HCT116 (cell line): ENCODE measurements around the gene TMEM203. TPM values are rescaled to one million over a fixed set of nuclear protein-coding genes. Genes with fewer than 3 reads are reported as not detected.

Source experiments
- ATAC-seq: fragments of 200-7000 bp; cut with Tn5 transposase; 2 replicates; pipeline ENCODE4 v1.9.1; 2020; ENCODE audit warnings: mild to moderate bottlenecking, moderate library complexity
- BruUV-seq: library from RNA; stranded (reverse); fragments of 400-500 nt; replicated peaks from 2 replicates; lab custom pipeline; 2021; lab: Mats Ljungman, UMichigan
- CTCF ChIA-PET: fragments of 300-600 bp; sonication (Branson Sonifier 250); formaldehyde crosslinking; loops from one replicate; lab custom pipeline; 2021; ENCODE audit warnings: antibody characterized with exemption; lab: Charles Lee
- POLR2A ChIA-PET: fragments of 300-600, 350-600 bp; sonication (Branson Sonifier 250); formaldehyde crosslinking; loops from one replicate; lab custom pipeline; 2021; ENCODE audit warnings: antibody characterized with exemption; lab: Charles Lee
- RAD21 ChIA-PET, 2 experiments: fragments of 300-600 bp; sonication (Branson Sonifier 250); formaldehyde crosslinking; loops; one replicate each; lab custom pipeline; 2023; ENCODE audit warnings: low total read pairs in 2 of 2; ENCODE audit not compliant: uncharacterized antibody in 2 of 2, unreplicated experiment in 2 of 2, low non-redundant PET in 1 of 2; lab: Charles Lee
- DNase-seq: peaks from one replicate; pipeline ENCODE4 v3.0.0-alpha.2; 2010; ENCODE audit warnings: low read depth, low spot score
- H2AFZ ChIP-seq: fragments of 200-600 bp; shearing (Covaris generic), sonication (generic); 2 replicates; pipeline ENCODE4 v1.6.1; 2017; ENCODE audit warnings: low read depth, mixed run types, mixed read lengths, antibody characterized with exemption, low read length; ENCODE audit not compliant: poor library complexity, severe bottlenecking
- H3K27ac ChIP-seq: 2 replicates; pipeline ENCODE4 v1.5.1; 2012; ENCODE audit warnings: low read depth, low read length
- H3K27me3 ChIP-seq: fragments of 200-600 bp; sonication (generic); 2 replicates; pipeline ENCODE4 v1.6.1; 2016; ENCODE audit warnings: mixed run types, low read length, mixed read lengths; ENCODE audit not compliant: insufficient read depth
- H3K36me3 ChIP-seq, 2 experiments: fragments of 200-500 bp in 1 of 2; fragments of 200-600 bp in 1 of 2; sonication (Bioruptor generic) in 1 of 2; sonication (generic) in 1 of 2; 2 replicates each; pipeline versions ENCODE4 v1.5.1 to v1.6.1; 2014 to 2016; ENCODE audit warnings: low read length in 2 of 2, inconsistent platforms in 1 of 2, mixed read lengths in 1 of 2, mixed run types in 1 of 2; ENCODE audit not compliant: insufficient read depth in 2 of 2, control insufficient read depth in 1 of 2
- H3K4me1 ChIP-seq, 2 experiments: fragments of 200-600 bp in 1 of 2; sonication (generic) in 1 of 2; 2 replicates each; pipeline versions ENCODE4 v1.5.1 to v1.6.1; 2012 to 2017; ENCODE audit warnings: low read length in 2 of 2, inconsistent platforms in 1 of 2, mild to moderate bottlenecking in 1 of 2, mixed read lengths in 1 of 2, mixed run types in 1 of 2, moderate library complexity in 1 of 2; ENCODE audit not compliant: insufficient read depth in 2 of 2, control insufficient read depth in 1 of 2
- H3K4me2 ChIP-seq: fragments of 200-600 bp; sonication (generic); 2 replicates; pipeline ENCODE4 v1.6.1; 2017; ENCODE audit warnings: mixed run types, low read length, mixed read lengths
- H3K4me3 ChIP-seq, 2 experiments: fragments of 200-600 bp in 1 of 2; sonication (generic) in 1 of 2; replicated peaks in 1 of 2; 2 replicates each; pipeline ENCODE4 v1.5.1; 2011 to 2016; ENCODE audit warnings: low read length in 2 of 2, control low read depth in 1 of 2, low read depth in 1 of 2, mild to moderate bottlenecking in 1 of 2, mixed read lengths in 1 of 2, mixed run types in 1 of 2
- H3K79me2 ChIP-seq: fragments of 200-600 bp; sonication (generic); 2 replicates; pipeline ENCODE4 v1.6.1; 2017; ENCODE audit warnings: mild to moderate bottlenecking, mixed run types, low read length, moderate library complexity, mixed read lengths; ENCODE audit not compliant: insufficient read depth
- H3K9ac ChIP-seq: fragments of 200-600 bp; sonication (generic); 2 replicates; pipeline ENCODE4 v1.6.1; 2016; ENCODE audit warnings: low read length, mixed read lengths
- H3K9me2 ChIP-seq: fragments of 200-600 bp; sonication (generic), shearing (Covaris generic); 2 replicates; pipeline ENCODE4 v1.6.1; 2017; ENCODE audit warnings: mixed run types, mild to moderate bottlenecking, moderate library complexity; ENCODE audit not compliant: insufficient read depth
- H3K9me3 ChIP-seq, 2 experiments: fragments of 200-500 bp in 1 of 2; fragments of 200-600 bp in 1 of 2; sonication (Bioruptor generic) in 1 of 2; sonication (generic) in 1 of 2; 2 replicates each; pipeline ENCODE4 v1.6.1; 2014 to 2017; ENCODE audit warnings: low read length in 2 of 2, mixed read lengths in 2 of 2, inconsistent platforms in 1 of 2, low read depth in 1 of 2, mild to moderate bottlenecking in 1 of 2, mixed run types in 1 of 2, moderate library complexity in 1 of 2; ENCODE audit not compliant: control insufficient read depth in 1 of 2, insufficient read depth in 1 of 2
- H4K20me1 ChIP-seq: fragments of 200-600 bp; sonication (generic), shearing (Covaris generic); 2 replicates; pipeline ENCODE4 v1.6.1; 2017; ENCODE audit warnings: mixed run types, mild to moderate bottlenecking, moderate library complexity; ENCODE audit not compliant: insufficient read depth
- ATF3 ChIP-seq: IDR thresholded peaks from 2 replicates; pipeline ENCODE4 v1.6.1; 2012
- CEBPB ChIP-seq: IDR thresholded peaks from 2 replicates; pipeline ENCODE4 v1.6.1; 2012; ENCODE audit warnings: low read depth
- EGR1 ChIP-seq: IDR thresholded peaks from 2 replicates; pipeline ENCODE4 v1.6.1; 2012; ENCODE audit warnings: low read depth
- ELF1 ChIP-seq: IDR thresholded peaks from 2 replicates; pipeline ENCODE4 v1.6.1; 2012; ENCODE audit warnings: low read depth, borderline replicate concordance
- EZH2 ChIP-seq: fragments of 200-600 bp; sonication (generic); IDR thresholded peaks from 2 replicates; pipeline ENCODE4 v1.6.1; 2017; ENCODE audit warnings: antibody characterized with exemption, mixed run types
- FOSL1 ChIP-seq: IDR thresholded peaks from 2 replicates; pipeline ENCODE4 v1.6.1; 2012; ENCODE audit warnings: low read depth
- POLR2AphosphoS5 ChIP-seq: IDR thresholded peaks from 2 replicates; pipeline ENCODE4 v1.6.1; 2011; ENCODE audit warnings: mild to moderate bottlenecking, low read depth, low read length, moderate library complexity
- RAD21 ChIP-seq: IDR thresholded peaks from 2 replicates; pipeline ENCODE4 v1.6.1; 2012; ENCODE audit warnings: low read depth, mild to moderate bottlenecking
- REST ChIP-seq: IDR thresholded peaks from 2 replicates; pipeline ENCODE4 v1.6.1; 2012; ENCODE audit warnings: low read depth
- SRF ChIP-seq: IDR thresholded peaks from 2 replicates; pipeline ENCODE4 v1.6.1; 2012; ENCODE audit warnings: low read depth
- ZFX ChIP-seq: fragments of 450-650 bp; IDR thresholded peaks from 2 replicates; pipeline ENCODE4 v1.6.1; 2017
- intact Hi-C: fragments of 100-400 bp; cut with micrococcal nuclease; formaldehyde crosslinking; loops from 2 replicates; pipeline ENCODE4 v1.10.0; 2022
- total RNA-seq: library from RNA; stranded (reverse); gene quantifications from one replicate; pipeline ENCODE4 v1.2.1, GENCODE V29; 2021; ENCODE audit not compliant: unreplicated experiment
- TF ChIP-seq, protein P1 (sequence below): IDR thresholded peaks from 2 replicates; pipeline ENCODE4 v1.6.1; 2012
- TF ChIP-seq, protein P2 (sequence below), 3 experiments: fragments of 200-600 bp in 1 of 3; sonication (generic) in 1 of 3; IDR thresholded peaks in 2 of 3; conservative IDR thresholded peaks in 1 of 3; 2 replicates each; pipeline ENCODE4 v1.5.1; 2012 to 2017; ENCODE audit warnings: low read depth in 2 of 3, low read length in 2 of 3, antibody characterized with exemption in 1 of 3, borderline replicate concordance in 1 of 3, control low read depth in 1 of 3, mild to moderate bottlenecking in 1 of 3, mixed read lengths in 1 of 3, mixed run types in 1 of 3, moderate library complexity in 1 of 3; ENCODE audit not compliant: insufficient read depth in 1 of 3

The TMEM203 gene
- total RNA-seq, 1 experiment from 2014 or later, result 45.0 TPM

- intact Hi-C loops, result no loop called here
Measured at GRCh38 chr9:137232101-137232500, 26.7 kb upstream of the TMEM203 start.

More at GRCh38 chr9:137232101-137232500, 26.7 kb upstream of the TMEM203 start:
- H3K27ac ChIP-seq, result no peak overlapping the region
- DNase-seq (no peak), ATAC-seq (no peak)
- no peaks in the 10 kb centered on the region for H3K27me3 ChIP-seq
- peaks cover 20 to 37% of the 10 kb centered on the region in 2 experiments for H3K4me1 ChIP-seq
- H3K9me3 ChIP-seq, result no peaks in the 10 kb centered on the region
- H2AFZ ChIP-seq, result no peak overlapping the region
- no peaks in the 10 kb centered on the region for H3K79me2 ChIP-seq
- no TSS peak for BruUV-seq
- no peaks in the 10 kb centered on the region for H3K9me2 ChIP-seq
- H3K4me3 ChIP-seq, result no peak overlapping the region
- H3K4me2 ChIP-seq, result no peak overlapping the region
- no peak overlapping the region for H3K9ac ChIP-seq
- H3K36me3 ChIP-seq, result no peaks in the 10 kb centered on the region
- ChIA-PET RAD21 (no interaction called here), POLR2A (no interaction called here), CTCF (no interaction called here)
- TF ChIP-seq, protein P1, sequence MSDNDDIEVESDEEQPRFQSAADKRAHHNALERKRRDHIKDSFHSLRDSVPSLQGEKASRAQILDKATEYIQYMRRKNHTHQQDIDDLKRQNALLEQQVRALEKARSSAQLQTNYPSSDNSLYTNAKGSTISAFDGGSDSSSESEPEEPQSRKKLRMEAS, result no peak
- TF ChIP-seq EZH2 (no peak), REST (no peak), RAD21 (no peak), POLR2AphosphoS5 (no peak), ZFX (no peak), ELF1 (no peak), CEBPB (no peak), SRF (no peak), EGR1 (no peak), FOSL1 (no peak), ATF3 (no peak)
- TF ChIP-seq, protein P2, sequence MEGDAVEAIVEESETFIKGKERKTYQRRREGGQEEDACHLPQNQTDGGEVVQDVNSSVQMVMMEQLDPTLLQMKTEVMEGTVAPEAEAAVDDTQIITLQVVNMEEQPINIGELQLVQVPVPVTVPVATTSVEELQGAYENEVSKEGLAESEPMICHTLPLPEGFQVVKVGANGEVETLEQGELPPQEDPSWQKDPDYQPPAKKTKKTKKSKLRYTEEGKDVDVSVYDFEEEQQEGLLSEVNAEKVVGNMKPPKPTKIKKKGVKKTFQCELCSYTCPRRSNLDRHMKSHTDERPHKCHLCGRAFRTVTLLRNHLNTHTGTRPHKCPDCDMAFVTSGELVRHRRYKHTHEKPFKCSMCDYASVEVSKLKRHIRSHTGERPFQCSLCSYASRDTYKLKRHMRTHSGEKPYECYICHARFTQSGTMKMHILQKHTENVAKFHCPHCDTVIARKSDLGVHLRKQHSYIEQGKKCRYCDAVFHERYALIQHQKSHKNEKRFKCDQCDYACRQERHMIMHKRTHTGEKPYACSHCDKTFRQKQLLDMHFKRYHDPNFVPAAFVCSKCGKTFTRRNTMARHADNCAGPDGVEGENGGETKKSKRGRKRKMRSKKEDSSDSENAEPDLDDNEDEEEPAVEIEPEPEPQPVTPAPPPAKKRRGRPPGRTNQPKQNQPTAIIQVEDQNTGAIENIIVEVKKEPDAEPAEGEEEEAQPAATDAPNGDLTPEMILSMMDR (IDR thresholded peaks at IDR 0.05 in 2 of 3, conservative IDR thresholded peaks at IDR 0.05 in 1 of 3; ENCODE audit: borderline replicate concordance in 1 of 3, insufficient read depth in 1 of 3, low read depth in 2 of 3, low read length in 2 of 3), result no peak
- H4K20me1 ChIP-seq, result no peaks in the 10 kb centered on the region
